HepG2 (cell line): ENCODE data around the gene AQP11. TPM values are rescaled to one million over a fixed set of nuclear protein-coding genes. Genes with fewer than 3 reads are reported as not detected.

Source experiments
- ATAC-seq: fragments of 200-7000 bp; cut with Tn5 transposase; 3 replicates; pipeline ENCODE4 v1.9.1; 2020; ENCODE audit warnings: mild to moderate bottlenecking, moderate library complexity
- BruUV-seq: library from RNA; stranded (reverse); fragments of 400-500 nt; replicated peaks from 2 replicates; lab custom pipeline; 2021; lab: Mats Ljungman, UMichigan
- CTCF ChIA-PET: fragments of 300-600 bp; formaldehyde crosslinking; extraction: SDS; loops from one replicate; lab custom pipeline; 2021; ENCODE audit warnings: low total read pairs, inconsistent platforms, low intra/inter-chr PET ratio; lab: Yijun Ruan, JAX
- POLR2A ChIA-PET: fragments of 350-600 bp; sonication (Branson Sonifier 250); formaldehyde crosslinking; loops from one replicate; lab custom pipeline; 2020; ENCODE audit warnings: antibody characterized with exemption, inconsistent platforms; lab: Yijun Ruan, JAX
- DNase-seq: peaks from one replicate; pipeline ENCODE4 v3.0.0-alpha.2; 2015; ENCODE audit warnings: low spot score
- FAIRE-seq: peaks from 3 replicates; lab custom pipeline; 2011; peaks lifted over from hg19 to GRCh38; lab: Jason Lieb, UNC
- H2AFZ ChIP-seq: one replicate; pipeline ENCODE4 v1.6.1; 2011; ENCODE audit warnings: low read length, inconsistent platforms
- H3K27ac ChIP-seq: fragments of 300-600 bp; 3 replicates; pipeline ENCODE4 v1.8.0; 2011; ENCODE audit warnings: mixed run types, mild to moderate bottlenecking, mixed read lengths, low read length, inconsistent platforms; ENCODE audit not compliant: insufficient read depth; ENCODE audit errors: extremely low read length
- H3K27me3 ChIP-seq, 2 experiments: fragments of 200-600 bp in 1 of 2; 2 replicates in 1 of 2; 3 replicates in 1 of 2; pipeline versions ENCODE4 v1.6.0 to v1.8.0; 2011; ENCODE audit warnings: low read length in 2 of 2, mild to moderate bottlenecking in 2 of 2, moderate library complexity in 2 of 2, inconsistent platforms in 1 of 2; ENCODE audit not compliant: insufficient read depth in 2 of 2, control insufficient read depth in 1 of 2
- H3K36me3 ChIP-seq, 2 experiments: fragments of 200-600 bp in 1 of 2; replicated peaks in 1 of 2; 2 replicates in 1 of 2; 3 replicates in 1 of 2; pipeline versions ENCODE4 v1.5.1 to v1.8.0; 2011; ENCODE audit warnings: low read length in 2 of 2, inconsistent platforms in 1 of 2; ENCODE audit not compliant: insufficient read depth in 2 of 2, control insufficient read depth in 1 of 2
- H3K4me1 ChIP-seq: 2 replicates; pipeline ENCODE4 v1.5.1; 2012; ENCODE audit warnings: low read length, inconsistent platforms; ENCODE audit not compliant: insufficient read depth
- H3K4me2 ChIP-seq: 2 replicates; pipeline ENCODE4 v1.6.0; 2011; ENCODE audit warnings: low read depth, low read length, inconsistent platforms
- H3K4me3 ChIP-seq, 3 experiments: fragments of 200-600 bp in 1 of 3; sonication (generic), shearing (Covaris generic) in 1 of 3; replicated peaks in 1 of 3; 2 replicates each; pipeline ENCODE4 v1.5.1; 2011 to 2016; ENCODE audit warnings: low read length in 3 of 3, inconsistent platforms in 2 of 3, low read depth in 2 of 3, mild to moderate bottlenecking in 2 of 3, control low read depth in 1 of 3, mixed read lengths in 1 of 3; ENCODE audit not compliant: insufficient read depth in 1 of 3
- H3K79me2 ChIP-seq: one replicate; pipeline ENCODE4 v1.6.1; 2011; ENCODE audit warnings: low read length, inconsistent platforms; ENCODE audit not compliant: insufficient read depth
- H3K9ac ChIP-seq: 2 replicates; pipeline ENCODE4 v1.6.0; 2011; ENCODE audit warnings: mild to moderate bottlenecking, low read depth, low read length, inconsistent platforms; ENCODE audit not compliant: insufficient read depth
- H3K9me3 ChIP-seq: 2 replicates; pipeline ENCODE4 v1.5.1; 2012; ENCODE audit warnings: mild to moderate bottlenecking, low read length
- H4K20me1 ChIP-seq: 2 replicates; pipeline ENCODE4 v1.6.0; 2011; ENCODE audit warnings: inconsistent platforms, mild to moderate bottlenecking, low read length, moderate library complexity; ENCODE audit not compliant: insufficient read depth
- ATF7-NPFF ChIP-seq: sonication (generic); formaldehyde crosslinking; IDR thresholded peaks from 2 replicates; pipeline ENCODE4 v1.8.1; 2023; ENCODE audit warnings: mild to moderate bottlenecking, low read depth, missing genetic modification reagents, moderate library complexity
- HNRNPK ChIP-seq: fragments of 200-400 bp; formaldehyde crosslinking; IDR thresholded peaks from 2 replicates; pipeline ENCODE4 v1.6.1; 2018; ENCODE audit warnings: low read length, low read depth, moderate library complexity, mild to moderate bottlenecking; ENCODE audit not compliant: poor library complexity, severe bottlenecking
- PAF1 ChIP-seq: IDR thresholded peaks from 2 replicates; pipeline ENCODE4 v1.6.1; 2016; ENCODE audit warnings: missing genetic modification reagents, missing compliant biosample characterization
- PLRG1 ChIP-seq: fragments of 450-650 bp; conservative IDR thresholded peaks from 2 replicates; pipeline ENCODE4 v1.6.1; 2016
- ZFP1 ChIP-seq: IDR thresholded peaks from 2 replicates; pipeline ENCODE4 v1.6.1; 2016
- ZNF720 ChIP-seq: sonication (generic); formaldehyde crosslinking; IDR thresholded peaks from 2 replicates; pipeline ENCODE4 v1.4.0; 2020; ENCODE audit warnings: missing genetic modification reagents
- ZSCAN31 ChIP-seq: sonication (generic); formaldehyde crosslinking; IDR thresholded peaks from 2 replicates; pipeline ENCODE4 v1.5.0; 2020; ENCODE audit warnings: low read depth, mild to moderate bottlenecking, missing genetic modification reagents
- WGBS: methylation state at CpG from one replicate; pipeline ENCODE4 v1.1.6; 2017; ENCODE audit warnings: low lambda C conversion rate; 5-methylcytosine and 5-hydroxymethylcytosine counted together
- in situ Hi-C: cut with HindIII; loops from 2 replicates; pipeline ENCODE4 v1.10.0; 2017; ENCODE audit warnings: low pct_unique_long_range_greater_than_20kb; ENCODE audit not compliant: extremely low pct_ligation_motif_present
- intact Hi-C: fragments of 100-400 bp; cut with micrococcal nuclease; formaldehyde crosslinking; loops from one replicate; pipeline ENCODE4 v1.10.0; 2022; ENCODE audit not compliant: unreplicated experiment
- polyA plus RNA-seq, 8 experiments: library from polyadenylated mRNA; depleted of rRNA in 3 of 8; stranded (reverse) in 7 of 8; unstranded in 1 of 8; fragments of >200 nt; fragmentation: Illumina TruSeq in 4 of 8; extraction: Trizol in 4 of 8; gene quantifications; 2 replicates each; pipeline versions ENCODE4 v1.2.1 to v1.2.3, GENCODE V29; 2011 to 2016; ENCODE audit warnings: low read depth in 4 of 8, missing spikeins in 1 of 8, mixed read lengths in 1 of 8; ENCODE audit not compliant: insufficient read depth in 1 of 8
- total RNA-seq, 5 experiments: library from RNA; depleted of rRNA; stranded (reverse); fragments of >200 nt; fragmentation: Illumina TruSeq; extraction: Trizol; gene quantifications; 2 replicates each; pipeline ENCODE4 v1.2.3, GENCODE V29; 2016; ENCODE audit warnings: low read depth in 1 of 5
- TF ChIP-seq, protein P1 (sequence below): sonication (generic); formaldehyde crosslinking; IDR thresholded peaks from 2 replicates; pipeline ENCODE4 v1.5.0; 2020; ENCODE audit warnings: mild to moderate bottlenecking, missing genetic modification reagents, moderate library complexity
- TF ChIP-seq, protein P2 (sequence below): sonication (generic); formaldehyde crosslinking; IDR thresholded peaks from 2 replicates; pipeline ENCODE4 v1.4.0; 2020; ENCODE audit warnings: missing genetic modification reagents

The AQP11 gene
- total and polyA plus RNA-seq, 2 of the 13 experiments (the other 11 are each of a cell fraction or from before 2014, with no cell fraction given) = 10.4 to 15.3 TPM

DNA sequence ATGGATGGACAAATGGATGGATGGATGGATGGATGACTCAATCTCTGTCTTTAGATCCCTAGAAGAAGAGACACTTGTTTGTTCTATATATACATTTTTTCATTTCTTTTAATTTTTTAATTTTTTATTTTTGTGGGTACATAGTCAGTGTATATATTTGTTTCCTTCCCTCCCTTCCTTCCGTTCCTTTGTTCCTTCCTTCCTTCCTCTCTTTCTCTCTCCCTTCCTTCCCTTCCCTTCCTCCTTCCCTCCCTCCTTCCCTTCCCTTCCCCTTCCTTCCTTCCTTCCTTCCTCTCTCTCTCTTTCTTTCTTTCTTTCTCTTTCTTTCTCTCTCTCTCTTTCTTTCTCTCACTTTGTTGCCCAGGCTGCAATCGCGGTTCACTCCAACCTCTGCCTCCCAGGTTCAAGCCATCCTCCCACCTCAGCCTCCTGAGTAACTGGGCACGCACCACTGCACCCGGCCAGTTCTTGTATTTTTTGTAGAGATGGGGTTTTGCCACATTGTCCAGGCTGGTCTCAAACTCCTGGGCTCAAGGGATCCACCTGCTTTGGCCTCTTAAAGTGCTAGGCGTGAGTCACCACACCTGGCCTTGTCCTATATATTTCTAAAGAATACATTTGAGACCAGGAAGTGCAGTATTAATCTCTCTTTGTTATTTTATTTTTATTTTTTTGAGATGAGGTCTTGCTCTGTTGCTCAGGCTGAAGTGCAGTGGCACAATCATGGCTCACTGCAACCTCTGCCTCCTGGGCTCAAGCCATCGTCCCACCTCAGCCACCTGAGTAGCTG lies 42.5 kb upstream of the AQP11 start:
- FAIRE-seq (no peak), ATAC-seq (no peak), DNase-seq (no peak)
- in situ Hi-C loops (loop anchor here (5.0 kb wide), 1 partner anchor 350 kb away; no protein-coding TSS in a partner anchor), intact Hi-C loops (loop anchor here (5.0 kb wide), 1 partner anchor 75 kb away; the partner anchor contains the start of gene PAK1)
- no peak overlapping the region for H3K4me3 ChIP-seq
- H3K27me3 ChIP-seq = no peaks in the 10 kb centered on the region
- no peaks in the 10 kb centered on the region for H3K79me2 ChIP-seq
- H3K4me2 ChIP-seq = no peak overlapping the region
- no peaks in the 10 kb centered on the region for H3K9me3 ChIP-seq
- no peaks in the 10 kb centered on the region for H3K36me3 ChIP-seq
- no peak overlapping the region for H3K27ac ChIP-seq
- no TSS peak for BruUV-seq
- 85% methylated on average over 7 of the region's 7 CpGs for WGBS
- H3K9ac ChIP-seq = no peak overlapping the region
- POLR2A ChIA-PET = no interaction called here
- H2AFZ ChIP-seq = no peak overlapping the region
- H4K20me1 ChIP-seq = no peaks in the 10 kb centered on the region
- CTCF ChIA-PET = interaction anchor here (0.7 to 1.8 kb wide), 7 partner anchors 349 to 501 kb away, joined by 3 to 12 read pairs (median 5); partner anchors contain the start of gene MYO7A
- H3K4me1 ChIP-seq = no peaks in the 10 kb centered on the region
- TF ChIP-seq HNRNPK (peak; percentile 65), ZSCAN31 (CRISPR knock-in tag) (no peak)

DNA sequence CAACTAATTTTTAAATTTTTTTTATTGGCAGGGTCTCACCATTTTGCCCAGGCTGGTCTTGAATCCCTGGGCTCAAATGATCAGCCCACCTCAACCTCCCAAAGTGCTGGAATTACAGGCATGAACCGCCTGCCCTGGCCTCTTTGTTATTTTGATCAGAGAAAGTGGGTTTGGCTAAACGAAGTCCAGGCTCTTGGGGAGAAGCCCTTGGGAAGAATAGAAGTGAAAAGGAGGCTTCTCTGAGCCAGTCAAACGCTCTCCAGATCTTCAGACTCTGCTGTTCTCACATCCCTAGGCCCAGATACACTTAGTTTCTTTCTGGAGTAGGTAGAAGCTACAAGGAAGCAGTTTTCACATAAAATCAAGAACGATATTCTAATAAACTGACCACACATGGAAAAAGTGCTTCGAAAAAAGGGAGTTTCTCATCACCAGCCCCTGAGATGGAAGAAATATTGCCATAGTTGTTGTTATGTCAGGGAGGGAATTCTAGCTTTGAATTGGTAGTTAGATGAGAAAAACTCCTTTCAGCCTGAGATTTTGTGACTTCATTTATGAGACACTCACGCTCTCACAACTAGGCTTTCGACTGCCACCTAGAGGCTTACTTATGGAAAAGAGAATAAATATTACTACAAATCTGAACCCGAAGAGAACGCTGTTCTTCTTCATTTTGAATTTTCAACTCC lies 41.7 kb upstream of the AQP11 start:
- DNase-seq (peak; percentile 56), FAIRE-seq (peak; percentile 15), ATAC-seq (peak; percentile 60)
- H3K4me1 ChIP-seq = no peaks in the 10 kb centered on the region
- in situ Hi-C loops = loop anchor here (5.0 kb wide), 1 partner anchor 351 kb away; no protein-coding TSS in a partner anchor
- no peaks in the 10 kb centered on the region for H3K27me3 ChIP-seq
- no peak overlapping the region for H3K4me3 ChIP-seq
- no peaks in the 10 kb centered on the region for H3K9me3 ChIP-seq
- 24% methylated on average over 9 of the region's 9 CpGs for WGBS
- H3K79me2 ChIP-seq = no peaks in the 10 kb centered on the region
- intact Hi-C loops = loop anchor here (1.0 to 5.0 kb wide), 3 partner anchors 76 to 421 kb away; partner anchors contain the start of gene PAK1
- no peaks in the 10 kb centered on the region for H4K20me1 ChIP-seq
- ChIA-PET CTCF (interaction anchor here (0.7 to 1.8 kb wide), 7 partner anchors 72 to 501 kb away, joined by 3 to 12 read pairs (median 5); partner anchors contain the start of gene MYO7A), POLR2A (no interaction called here)
- H3K4me2 ChIP-seq = 0 out of 2 replicates have a peak overlapping the region, but pooled peaks have one; percentile 10
- no peak overlapping the region for H3K27ac ChIP-seq
- no TSS peak for BruUV-seq
- H2AFZ ChIP-seq = no peak overlapping the region
- H3K36me3 ChIP-seq = no peaks in the 10 kb centered on the region
- no peak overlapping the region for H3K9ac ChIP-seq
- TF ChIP-seq ZFP1 (CRISPR knock-in tag) (no peak), PLRG1 (no peak), PAF1 (CRISPR knock-in tag) (no peak), ZNF720 (no peak), ATF7-NPFF (no peak)
- TF ChIP-seq, protein P1, sequence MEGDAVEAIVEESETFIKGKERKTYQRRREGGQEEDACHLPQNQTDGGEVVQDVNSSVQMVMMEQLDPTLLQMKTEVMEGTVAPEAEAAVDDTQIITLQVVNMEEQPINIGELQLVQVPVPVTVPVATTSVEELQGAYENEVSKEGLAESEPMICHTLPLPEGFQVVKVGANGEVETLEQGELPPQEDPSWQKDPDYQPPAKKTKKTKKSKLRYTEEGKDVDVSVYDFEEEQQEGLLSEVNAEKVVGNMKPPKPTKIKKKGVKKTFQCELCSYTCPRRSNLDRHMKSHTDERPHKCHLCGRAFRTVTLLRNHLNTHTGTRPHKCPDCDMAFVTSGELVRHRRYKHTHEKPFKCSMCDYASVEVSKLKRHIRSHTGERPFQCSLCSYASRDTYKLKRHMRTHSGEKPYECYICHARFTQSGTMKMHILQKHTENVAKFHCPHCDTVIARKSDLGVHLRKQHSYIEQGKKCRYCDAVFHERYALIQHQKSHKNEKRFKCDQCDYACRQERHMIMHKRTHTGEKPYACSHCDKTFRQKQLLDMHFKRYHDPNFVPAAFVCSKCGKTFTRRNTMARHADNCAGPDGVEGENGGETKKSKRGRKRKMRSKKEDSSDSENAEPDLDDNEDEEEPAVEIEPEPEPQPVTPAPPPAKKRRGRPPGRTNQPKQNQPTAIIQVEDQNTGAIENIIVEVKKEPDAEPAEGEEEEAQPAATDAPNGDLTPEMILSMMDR (CRISPR knock-in tag) = peak; percentile 72
- TF ChIP-seq, protein P2, sequence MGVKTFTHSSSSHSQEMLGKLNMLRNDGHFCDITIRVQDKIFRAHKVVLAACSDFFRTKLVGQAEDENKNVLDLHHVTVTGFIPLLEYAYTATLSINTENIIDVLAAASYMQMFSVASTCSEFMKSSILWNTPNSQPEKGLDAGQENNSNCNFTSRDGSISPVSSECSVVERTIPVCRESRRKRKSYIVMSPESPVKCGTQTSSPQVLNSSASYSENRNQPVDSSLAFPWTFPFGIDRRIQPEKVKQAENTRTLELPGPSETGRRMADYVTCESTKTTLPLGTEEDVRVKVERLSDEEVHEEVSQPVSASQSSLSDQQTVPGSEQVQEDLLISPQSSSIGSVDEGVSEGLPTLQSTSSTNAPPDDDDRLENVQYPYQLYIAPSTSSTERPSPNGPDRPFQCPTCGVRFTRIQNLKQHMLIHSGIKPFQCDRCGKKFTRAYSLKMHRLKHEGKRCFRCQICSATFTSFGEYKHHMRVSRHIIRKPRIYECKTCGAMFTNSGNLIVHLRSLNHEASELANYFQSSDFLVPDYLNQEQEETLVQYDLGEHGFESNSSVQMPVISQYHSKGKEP (CRISPR knock-in tag) = no peak
